Muscle layer of duodenum (tissue), 2 donors: ENCODE results near the gene ANXA3.

Experiments
- H3K27ac ChIP-seq: one replicate; pipeline ENCODE4 v1.7.0; 2013; ENCODE audit warnings: mild to moderate bottlenecking, low read length
- H3K27me3 ChIP-seq: one replicate; pipeline ENCODE4 v1.7.0; 2013; ENCODE audit warnings: low read depth, mild to moderate bottlenecking, control low read depth, low read length
- H3K36me3 ChIP-seq, 2 donors: one replicate each; pipeline ENCODE4 v1.7.0; 2013; ENCODE audit warnings: low read length in 2 of 2, control low read depth in 1 of 2, mild to moderate bottlenecking in 1 of 2; ENCODE audit not compliant: insufficient read depth in 2 of 2, control insufficient read depth in 1 of 2
- H3K4me1 ChIP-seq, 2 donors: one replicate each; pipeline ENCODE4 v1.7.0; 2013; ENCODE audit warnings: low read length in 2 of 2, mild to moderate bottlenecking in 2 of 2, control low read depth in 1 of 2, moderate library complexity in 1 of 2; ENCODE audit not compliant: insufficient read depth in 2 of 2, control insufficient read depth in 1 of 2
- H3K4me3 ChIP-seq, 2 donors: one replicate each; pipeline ENCODE4 v1.7.0; 2013; ENCODE audit warnings: low read length in 2 of 2, low read depth in 1 of 2, mild to moderate bottlenecking in 1 of 2
- H3K9me3 ChIP-seq, 2 donors: one replicate each; pipeline ENCODE4 v1.7.0; 2013; ENCODE audit warnings: low read length in 2 of 2, control low read depth in 1 of 2, mild to moderate bottlenecking in 1 of 2; ENCODE audit not compliant: control insufficient read depth in 1 of 2
- donor health status: healthy.

Gene ANXA3

DNA sequence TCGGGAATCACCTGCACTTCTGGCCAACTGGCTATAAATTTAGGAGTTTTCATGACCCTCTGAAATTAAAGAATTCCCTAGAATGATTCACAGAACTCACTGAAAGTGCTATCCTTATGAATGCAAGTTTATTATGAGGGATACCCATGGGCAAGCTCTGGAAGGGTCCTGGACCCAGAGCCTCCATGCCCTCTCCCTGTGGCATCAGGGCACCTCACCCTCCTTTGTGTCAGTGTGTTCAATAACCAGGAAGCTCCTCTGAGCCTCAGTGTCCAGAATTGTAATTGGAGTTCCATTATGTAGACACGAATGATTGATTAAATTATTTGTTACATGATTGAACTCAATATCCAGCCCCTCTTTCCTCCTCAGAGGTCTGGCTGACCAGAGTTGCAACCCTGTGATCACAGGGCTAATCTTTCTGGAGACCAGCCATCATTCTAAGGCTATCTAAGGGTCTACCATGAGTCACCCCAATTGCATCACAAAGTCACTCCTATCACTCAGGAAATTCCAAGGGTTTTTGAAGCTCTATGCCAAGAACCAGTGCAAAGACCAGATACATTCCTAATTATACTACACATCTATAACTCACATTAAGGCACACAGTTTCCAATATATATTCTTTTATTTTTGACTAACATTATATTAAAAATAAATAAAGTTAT is 8.9 kb downstream of the ANXA3 start:
- no peaks in the 10 kb centered on the region for H3K36me3 ChIP-seq
- H3K27ac ChIP-seq: no peak overlapping the region
- H3K4me3 ChIP-seq: no peak overlapping the region
- H3K9me3 ChIP-seq: no peaks in the 10 kb centered on the region
- H3K27me3 ChIP-seq: no peaks in the 10 kb centered on the region
- peaks cover 0 to 10% of the 10 kb centered on the region in 2 donors for H3K4me1 ChIP-seq

DNA sequence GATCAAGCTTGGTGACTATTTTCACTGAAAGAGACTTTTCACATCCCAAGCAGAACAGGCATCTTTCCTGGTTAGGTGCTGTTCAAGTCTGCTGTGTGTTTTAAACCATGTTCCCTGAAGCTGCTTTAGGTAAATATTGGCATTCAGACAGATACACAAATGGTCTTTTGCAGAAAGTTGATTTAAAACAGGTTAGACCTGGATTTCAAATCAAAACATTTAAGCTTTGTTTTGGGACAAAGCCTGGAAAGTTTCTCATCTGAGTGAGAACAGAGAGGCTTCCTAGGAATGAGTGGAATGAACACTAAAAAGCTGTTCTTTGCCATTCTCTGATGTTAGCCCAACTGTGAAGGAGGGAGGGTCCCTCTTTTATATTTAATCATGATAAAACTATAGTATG is 10.1 kb downstream of the ANXA3 start:
- H3K4me1 ChIP-seq: peaks cover 0 to 19% of the 10 kb centered on the region in 2 donors
- H3K27me3 ChIP-seq: no peaks in the 10 kb centered on the region
- no peaks in the 10 kb centered on the region for H3K9me3 ChIP-seq
- no peak overlapping the region for H3K4me3 ChIP-seq
- H3K36me3 ChIP-seq: no peaks in the 10 kb centered on the region
- peak overlapping the region; percentile 28 for H3K27ac ChIP-seq

- Histone ChIP-seq H3K27me3 (no peaks in the 10 kb centered on the region), H3K36me3 (no peaks in the 10 kb centered on the region), H3K9me3 (no peaks in the 10 kb centered on the region), H3K27ac (no peak overlapping the region), H3K4me1 (peaks cover 0 to 21% of the 10 kb centered on the region in 2 donors), H3K4me3 (no peak overlapping the region)
These were observed 11.1 kb downstream of the ANXA3 start for GRCh38 chr4:78562687-78563086.

GRCh38 chr4:78565971-78566372 is 14.4 kb downstream of the ANXA3 start:
- Histone ChIP-seq H3K4me1 (peaks cover 0 to 26% of the 10 kb centered on the region in 2 donors), H3K27ac (peak overlapping the region; percentile 41), H3K4me3 (no peak overlapping the region), H3K36me3 (no peaks in the 10 kb centered on the region), H3K9me3 (no peaks in the 10 kb centered on the region), H3K27me3 (no peaks in the 10 kb centered on the region)

- Histone ChIP-seq H3K9me3 (no peaks in the 10 kb centered on the region), H3K27ac (no peak overlapping the region)
These were observed 15.4 kb downstream of the ANXA3 start for GRCh38 chr4:78566834-78567499.

GRCh38 chr4:78567500-78568060 is 16.0 kb downstream of the ANXA3 start:
- Histone ChIP-seq H3K4me3 (no peak overlapping the region), H3K4me1 (peaks cover 0 to 26% of the 10 kb centered on the region in 2 donors), H3K27me3 (no peaks in the 10 kb centered on the region), H3K27ac (peak overlapping the region; percentile 25), H3K9me3 (no peaks in the 10 kb centered on the region), H3K36me3 (no peaks in the 10 kb centered on the region)

More at GRCh38 chr4:78566834-78567499, 15.4 kb downstream of the ANXA3 start:
- peaks cover 0 to 26% of the 10 kb centered on the region in 2 donors for H3K4me1 ChIP-seq
- H3K36me3 ChIP-seq: no peaks in the 10 kb centered on the region
- H3K27me3 ChIP-seq: no peaks in the 10 kb centered on the region
- no peak overlapping the region for H3K4me3 ChIP-seq

GRCh38 chr4:78568640-78569305 is 17.2 kb downstream of the ANXA3 start:
- H3K27ac ChIP-seq: peak overlapping the region; percentile 29
- H3K27me3 ChIP-seq: no peaks in the 10 kb centered on the region
- no peaks in the 10 kb centered on the region for H3K36me3 ChIP-seq
- H3K9me3 ChIP-seq: no peaks in the 10 kb centered on the region
- peaks cover 0 to 26% of the 10 kb centered on the region in 2 donors for H3K4me1 ChIP-seq
- no peak overlapping the region for H3K4me3 ChIP-seq

DNA sequence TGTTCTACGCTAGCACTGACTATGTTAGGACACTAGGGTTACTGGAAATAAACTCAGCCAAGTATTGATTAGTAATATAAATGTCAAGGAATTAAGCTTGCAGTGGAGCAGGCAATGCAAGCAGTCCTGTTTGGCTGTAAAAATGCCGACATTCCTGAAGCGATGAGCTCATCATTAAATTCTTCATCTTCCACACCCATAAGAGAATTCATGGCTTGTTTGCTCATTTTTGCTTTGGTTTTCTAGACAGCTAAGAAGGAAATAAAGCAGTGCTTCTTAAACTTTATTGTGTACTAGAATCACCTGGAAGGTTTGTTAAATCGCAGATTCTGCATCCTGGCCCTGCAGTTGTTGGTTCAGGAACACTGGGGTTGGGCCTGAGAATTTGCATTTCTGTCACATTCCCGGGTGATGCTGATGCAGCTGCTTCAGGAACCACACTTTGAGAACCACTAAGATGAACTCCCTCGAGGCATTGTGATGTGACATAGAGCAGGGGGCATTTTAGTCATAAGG is 17.8 kb downstream of the ANXA3 start:
- no peaks in the 10 kb centered on the region for H3K9me3 ChIP-seq
- no peak overlapping the region for H3K4me3 ChIP-seq
- no peak overlapping the region for H3K27ac ChIP-seq
- no peaks in the 10 kb centered on the region for H3K36me3 ChIP-seq
- H3K4me1 ChIP-seq: peaks cover 0 to 26% of the 10 kb centered on the region in 2 donors
- H3K27me3 ChIP-seq: no peaks in the 10 kb centered on the region

- Histone ChIP-seq H3K9me3 (no peaks in the 10 kb centered on the region), H3K27ac (no peak overlapping the region), H3K4me3 (no peak overlapping the region), H3K36me3 (peaks cover 0 to 4% of the 10 kb centered on the region in 2 donors), H3K27me3 (no peaks in the 10 kb centered on the region), H3K4me1 (peaks cover 0 to 25% of the 10 kb centered on the region in 2 donors)
These were observed 18.5 kb downstream of the ANXA3 start for GRCh38 chr4:78570117-78570516.

DNA sequence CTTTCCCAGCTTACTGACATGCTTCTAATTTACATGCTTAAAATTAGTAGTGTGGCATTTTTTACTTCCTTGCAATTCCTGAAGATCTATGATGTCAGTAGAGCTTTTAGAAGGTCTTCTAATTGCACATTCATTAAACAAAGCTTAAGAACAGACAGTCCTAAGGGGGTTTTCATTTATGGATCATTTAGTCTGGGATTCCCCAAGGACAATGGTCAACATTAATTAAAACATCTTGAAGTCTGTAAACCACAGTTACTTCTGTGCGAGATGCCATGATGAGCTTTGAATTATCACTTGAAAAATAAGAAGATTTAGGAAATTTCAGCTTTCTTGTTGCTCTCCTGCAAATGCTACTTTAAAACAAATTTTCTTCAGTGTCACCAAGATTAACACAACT is 20.2 kb downstream of the ANXA3 start:
- Histone ChIP-seq H3K27ac (no peak overlapping the region), H3K36me3 (peaks cover 0 to 4% of the 10 kb centered on the region in 2 donors), H3K4me1 (peaks cover 0 to 12% of the 10 kb centered on the region in 2 donors), H3K4me3 (no peak overlapping the region), H3K27me3 (no peaks in the 10 kb centered on the region), H3K9me3 (no peaks in the 10 kb centered on the region)
